Ishikawa (cell line): ENCODE data around the gene ZNF699.
A peak's percentile ranks its signal among the peaks of the same experiment; 100 is the strongest.

Experiments used
- CEBPB ChIP-seq: IDR thresholded peaks from 2 replicates; pipeline ENCODE4 v1.6.1; 2012
- CREB1 ChIP-seq: IDR thresholded peaks from 2 replicates; pipeline ENCODE4 v1.6.1; 2012; ENCODE audit warnings: low read depth
- EGR1 ChIP-seq: IDR thresholded peaks from 2 replicates; pipeline ENCODE4 v1.6.1; 2012
- EP300 ChIP-seq: IDR thresholded peaks from 2 replicates; pipeline ENCODE4 v1.6.1; 2012; ENCODE audit warnings: borderline replicate concordance
- FOXM1 ChIP-seq: IDR thresholded peaks from 2 replicates; pipeline ENCODE4 v1.6.1; 2012; ENCODE audit warnings: low read depth, borderline replicate concordance
- MAX ChIP-seq: IDR thresholded peaks from 2 replicates; pipeline ENCODE4 v1.6.1; 2012
- NFIC ChIP-seq: IDR thresholded peaks from 2 replicates; pipeline ENCODE4 v1.6.1; 2012
- RAD21 ChIP-seq: IDR thresholded peaks from 2 replicates; pipeline ENCODE4 v1.6.1; 2012; ENCODE audit warnings: low read depth
- TAF1 ChIP-seq: IDR thresholded peaks from 2 replicates; pipeline ENCODE4 v1.6.1; 2012; ENCODE audit warnings: low read depth, mild to moderate bottlenecking
- TCF12 ChIP-seq: IDR thresholded peaks from 2 replicates; pipeline ENCODE4 v1.6.1; 2012; ENCODE audit warnings: low read depth
- TEAD4 ChIP-seq: IDR thresholded peaks from 2 replicates; pipeline ENCODE4 v1.6.1; 2012
- YY1 ChIP-seq: IDR thresholded peaks from 2 replicates; pipeline ENCODE4 v1.6.1; 2012; ENCODE audit warnings: low read depth
- ZBTB7A ChIP-seq: IDR thresholded peaks from 2 replicates; pipeline ENCODE4 v1.6.1; 2012; ENCODE audit warnings: low read depth
- TF ChIP-seq, protein P1 (sequence below): IDR thresholded peaks from 2 replicates; pipeline ENCODE4 v1.6.1; 2012; ENCODE audit warnings: low read depth, mild to moderate bottlenecking
- TF ChIP-seq, protein P2 (sequence below): IDR thresholded peaks from 2 replicates; pipeline ENCODE4 v1.6.1; 2012

Gene ZNF699

DNA sequence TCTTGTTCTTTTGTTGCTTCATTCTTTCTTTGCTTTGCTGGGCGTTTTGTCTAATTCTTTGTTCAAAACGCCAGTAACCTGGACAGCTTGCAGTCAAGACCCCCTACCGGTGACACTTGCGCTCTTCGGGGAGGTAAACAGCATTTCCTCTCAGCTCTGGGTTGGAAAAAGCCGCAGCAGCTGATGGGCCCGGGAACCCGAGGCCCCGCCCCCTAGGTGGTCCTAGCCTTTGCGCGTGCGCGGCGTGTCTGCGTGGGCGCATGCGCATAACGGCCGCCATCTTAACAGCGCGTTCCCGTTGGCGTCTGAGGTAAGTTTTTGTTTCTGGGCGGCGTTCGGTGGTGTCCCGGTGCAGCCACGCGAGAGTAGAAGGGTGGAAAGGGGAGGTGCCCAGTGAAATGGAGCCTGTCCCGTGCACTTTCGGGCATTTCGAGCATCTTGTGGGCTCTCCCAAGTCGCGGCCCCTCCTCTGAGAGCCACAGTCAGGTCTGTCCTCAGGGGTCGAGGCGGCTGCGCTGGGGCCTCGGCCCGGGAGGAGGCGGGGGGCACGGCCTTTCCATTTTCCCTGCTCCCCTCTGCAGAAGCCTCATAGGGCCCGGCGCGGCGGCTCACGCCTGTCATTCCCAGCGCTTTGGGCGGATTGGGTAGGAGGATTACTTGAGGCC is 14.4 kb upstream of the ZNF699 start, which contains the start of gene ZNF559:
Gene ZNF559, plus strand, starts transcription at position 261 of the 665 bp plus-strand sequence. CDS start 14,371 bp downstream, outside the sequence.
- TF ChIP-seq YY1 (peak; percentile 88), TAF1 (no peak)

DNA sequence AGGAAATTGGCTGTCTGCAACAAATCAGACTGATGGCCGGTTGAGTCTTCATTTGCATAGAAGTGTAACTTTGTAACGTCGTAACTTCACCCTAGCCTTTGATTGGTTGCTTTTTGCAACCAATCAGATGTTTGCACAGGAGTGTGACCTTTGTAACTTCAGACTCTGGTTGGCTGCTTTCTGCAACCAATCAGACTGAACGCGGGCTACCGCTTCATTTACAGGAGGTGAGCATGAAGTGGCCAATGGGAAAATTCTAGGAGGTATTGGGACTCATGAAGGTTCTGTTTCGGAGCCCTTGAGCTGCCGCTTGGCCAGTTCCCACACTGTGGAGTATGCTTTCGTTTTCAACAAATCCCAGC is 13.9 kb upstream of the ZNF699 start:
- TF ChIP-seq FOXM1 (no peak), YY1 (no peak), MAX (no peak), NFIC (no peak), TCF12 (no peak), TEAD4 (no peak), EGR1 (no peak), TAF1 (no peak), CREB1 (no peak), ZBTB7A (no peak)
- TF ChIP-seq, protein P1, sequence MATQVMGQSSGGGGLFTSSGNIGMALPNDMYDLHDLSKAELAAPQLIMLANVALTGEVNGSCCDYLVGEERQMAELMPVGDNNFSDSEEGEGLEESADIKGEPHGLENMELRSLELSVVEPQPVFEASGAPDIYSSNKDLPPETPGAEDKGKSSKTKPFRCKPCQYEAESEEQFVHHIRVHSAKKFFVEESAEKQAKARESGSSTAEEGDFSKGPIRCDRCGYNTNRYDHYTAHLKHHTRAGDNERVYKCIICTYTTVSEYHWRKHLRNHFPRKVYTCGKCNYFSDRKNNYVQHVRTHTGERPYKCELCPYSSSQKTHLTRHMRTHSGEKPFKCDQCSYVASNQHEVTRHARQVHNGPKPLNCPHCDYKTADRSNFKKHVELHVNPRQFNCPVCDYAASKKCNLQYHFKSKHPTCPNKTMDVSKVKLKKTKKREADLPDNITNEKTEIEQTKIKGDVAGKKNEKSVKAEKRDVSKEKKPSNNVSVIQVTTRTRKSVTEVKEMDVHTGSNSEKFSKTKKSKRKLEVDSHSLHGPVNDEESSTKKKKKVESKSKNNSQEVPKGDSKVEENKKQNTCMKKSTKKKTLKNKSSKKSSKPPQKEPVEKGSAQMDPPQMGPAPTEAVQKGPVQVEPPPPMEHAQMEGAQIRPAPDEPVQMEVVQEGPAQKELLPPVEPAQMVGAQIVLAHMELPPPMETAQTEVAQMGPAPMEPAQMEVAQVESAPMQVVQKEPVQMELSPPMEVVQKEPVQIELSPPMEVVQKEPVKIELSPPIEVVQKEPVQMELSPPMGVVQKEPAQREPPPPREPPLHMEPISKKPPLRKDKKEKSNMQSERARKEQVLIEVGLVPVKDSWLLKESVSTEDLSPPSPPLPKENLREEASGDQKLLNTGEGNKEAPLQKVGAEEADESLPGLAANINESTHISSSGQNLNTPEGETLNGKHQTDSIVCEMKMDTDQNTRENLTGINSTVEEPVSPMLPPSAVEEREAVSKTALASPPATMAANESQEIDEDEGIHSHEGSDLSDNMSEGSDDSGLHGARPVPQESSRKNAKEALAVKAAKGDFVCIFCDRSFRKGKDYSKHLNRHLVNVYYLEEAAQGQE, result no peak

DNA sequence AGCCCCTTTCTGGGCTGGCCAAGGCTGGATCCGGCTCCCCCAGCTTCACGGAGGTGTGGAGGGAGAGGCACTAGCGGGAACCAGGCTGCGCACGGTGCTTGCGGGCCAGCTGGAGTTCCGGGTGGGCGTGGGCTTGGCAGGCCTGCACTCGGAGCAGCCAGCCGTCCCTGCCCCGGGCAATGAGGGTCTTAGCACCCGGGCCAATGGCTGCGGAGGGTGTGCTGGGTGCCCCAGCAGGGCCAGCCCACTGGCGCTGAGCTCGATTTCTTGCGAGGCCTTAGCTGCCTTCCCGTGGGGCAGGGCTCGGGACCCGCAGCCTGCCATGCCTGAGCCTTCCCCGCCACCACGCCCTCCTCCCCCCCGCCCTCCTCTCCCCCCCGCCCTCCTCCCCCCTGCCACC is 11.7 kb upstream of the ZNF699 start:
- TF ChIP-seq EGR1 (no peak), NFIC (no peak), TEAD4 (no peak), RAD21 (no peak), FOXM1 (no peak), TCF12 (no peak), CEBPB (no peak), EP300 (no peak), MAX (no peak), YY1 (no peak), TAF1 (no peak)
- TF ChIP-seq, protein P1, result no peak
- TF ChIP-seq, protein P2, sequence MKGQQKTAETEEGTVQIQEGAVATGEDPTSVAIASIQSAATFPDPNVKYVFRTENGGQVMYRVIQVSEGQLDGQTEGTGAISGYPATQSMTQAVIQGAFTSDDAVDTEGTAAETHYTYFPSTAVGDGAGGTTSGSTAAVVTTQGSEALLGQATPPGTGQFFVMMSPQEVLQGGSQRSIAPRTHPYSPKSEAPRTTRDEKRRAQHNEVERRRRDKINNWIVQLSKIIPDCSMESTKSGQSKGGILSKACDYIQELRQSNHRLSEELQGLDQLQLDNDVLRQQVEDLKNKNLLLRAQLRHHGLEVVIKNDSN, result no peak

- TF ChIP-seq FOXM1 (no peak), TEAD4 (no peak), CEBPB (no peak), NFIC (no peak), ZBTB7A (no peak), EP300 (no peak), YY1 (no peak), EGR1 (no peak), TAF1 (no peak), CREB1 (no peak), TCF12 (no peak), RAD21 (no peak), MAX (no peak)
- TF ChIP-seq, protein P2, result no peak
- TF ChIP-seq, protein P1, result no peak
Observed at GRCh38 chr19:9313756-9314155, 4.1 kb upstream of the ZNF699 start.
